Activated CD8-positive, alpha-beta T cell treated with anti-CD3 and anti-CD28 coated beads for 36 hours (primary cell): ENCODE measurements around the gene HOXA5. TPM values are rescaled to one million over a fixed set of nuclear protein-coding genes. Genes with fewer than 3 reads are reported as not detected.

Experiments
- ATAC-seq: fragments of 200-7000 bp; cut with Tn5 transposase; one replicate; pipeline ENCODE4 v1.10.0; 2021; ENCODE audit warnings: mild to moderate bottlenecking, moderate library complexity
- CTCF ChIA-PET: fragments of 350-600 bp; sonication (Branson Sonifier 250); formaldehyde crosslinking; loops from one replicate; lab custom pipeline; 2021; ENCODE audit warnings: antibody characterized with exemption; lab: Charles Lee
- POLR2A ChIA-PET: fragments of 350-600 bp; sonication (Branson Sonifier 250); formaldehyde crosslinking; loops from one replicate; lab custom pipeline; 2021; ENCODE audit warnings: antibody characterized with exemption; lab: Charles Lee
- DNase-seq: peaks from one replicate; pipeline ENCODE4 v3.0.0-alpha.2; 2020
- H3K27ac Mint-ChIP-seq: one replicate; pipeline ENCODE4 v1.8.0; 2021; ENCODE audit warnings: mild to moderate bottlenecking, mixed read lengths
- H3K27me3 Mint-ChIP-seq: one replicate; pipeline ENCODE4 v1.8.0; 2021; ENCODE audit warnings: mixed read lengths
- H3K36me3 Mint-ChIP-seq: one replicate; pipeline ENCODE4 v1.8.0; 2021; ENCODE audit warnings: low read depth, mixed read lengths
- H3K4me1 Mint-ChIP-seq: one replicate; pipeline ENCODE4 v1.8.0; 2021; ENCODE audit warnings: low read depth, mixed read lengths
- H3K4me3 Mint-ChIP-seq: one replicate; pipeline ENCODE4 v1.8.0; 2021; ENCODE audit warnings: mild to moderate bottlenecking, moderate library complexity, mixed read lengths
- H3K9me3 Mint-ChIP-seq: one replicate; pipeline ENCODE4 v1.8.0; 2021; ENCODE audit warnings: mixed read lengths
- intact Hi-C: fragments of 100-400 bp; cut with micrococcal nuclease; formaldehyde crosslinking; loops from one replicate; pipeline ENCODE4 v1.10.0; 2022
- total RNA-seq, 2 experiments: library from RNA; stranded (reverse); gene quantifications; one replicate each; pipeline ENCODE4 v1.2.3, GENCODE V29; 2021
- TF ChIP-seq, protein P1 (sequence below): fragments of 200-600 bp; IDR thresholded peaks from one replicate; pipeline ENCODE4 v1.8.0; 2022; ENCODE audit warnings: antibody characterized with exemption, mild to moderate bottlenecking

The HOXA5 gene
- total RNA-seq, 2 experiments from 2014 or later: not detected

- POLR2A ChIA-PET: interaction anchor here (1.0 kb wide), 1 partner anchor 38 kb away, joined by 3 read pairs; no protein-coding TSS in a partner anchor
- no peak for DNase-seq
- CTCF ChIA-PET: interaction anchor here (0.6 to 6.2 kb wide), 15 partner anchors 8 to 1287 kb away, joined by 3 to 63 read pairs (median 4); no protein-coding TSS in a partner anchor
- Mint-ChIP-seq H3K27me3 (peaks cover 76% of the 10 kb centered on the region), H3K4me3 (no peak overlapping the region), H3K4me1 (peaks cover 20% of the 10 kb centered on the region), H3K36me3 (no peaks in the 10 kb centered on the region), H3K27ac (no peak overlapping the region), H3K9me3 (no peaks in the 10 kb centered on the region)
- TF ChIP-seq, protein P1, sequence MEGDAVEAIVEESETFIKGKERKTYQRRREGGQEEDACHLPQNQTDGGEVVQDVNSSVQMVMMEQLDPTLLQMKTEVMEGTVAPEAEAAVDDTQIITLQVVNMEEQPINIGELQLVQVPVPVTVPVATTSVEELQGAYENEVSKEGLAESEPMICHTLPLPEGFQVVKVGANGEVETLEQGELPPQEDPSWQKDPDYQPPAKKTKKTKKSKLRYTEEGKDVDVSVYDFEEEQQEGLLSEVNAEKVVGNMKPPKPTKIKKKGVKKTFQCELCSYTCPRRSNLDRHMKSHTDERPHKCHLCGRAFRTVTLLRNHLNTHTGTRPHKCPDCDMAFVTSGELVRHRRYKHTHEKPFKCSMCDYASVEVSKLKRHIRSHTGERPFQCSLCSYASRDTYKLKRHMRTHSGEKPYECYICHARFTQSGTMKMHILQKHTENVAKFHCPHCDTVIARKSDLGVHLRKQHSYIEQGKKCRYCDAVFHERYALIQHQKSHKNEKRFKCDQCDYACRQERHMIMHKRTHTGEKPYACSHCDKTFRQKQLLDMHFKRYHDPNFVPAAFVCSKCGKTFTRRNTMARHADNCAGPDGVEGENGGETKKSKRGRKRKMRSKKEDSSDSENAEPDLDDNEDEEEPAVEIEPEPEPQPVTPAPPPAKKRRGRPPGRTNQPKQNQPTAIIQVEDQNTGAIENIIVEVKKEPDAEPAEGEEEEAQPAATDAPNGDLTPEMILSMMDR: no peak
- no peak for ATAC-seq
- intact Hi-C loops: no loop called here
Observed at GRCh38 chr7:27148756-27149641, 5.5 kb upstream of the HOXA5 start.

DNA sequence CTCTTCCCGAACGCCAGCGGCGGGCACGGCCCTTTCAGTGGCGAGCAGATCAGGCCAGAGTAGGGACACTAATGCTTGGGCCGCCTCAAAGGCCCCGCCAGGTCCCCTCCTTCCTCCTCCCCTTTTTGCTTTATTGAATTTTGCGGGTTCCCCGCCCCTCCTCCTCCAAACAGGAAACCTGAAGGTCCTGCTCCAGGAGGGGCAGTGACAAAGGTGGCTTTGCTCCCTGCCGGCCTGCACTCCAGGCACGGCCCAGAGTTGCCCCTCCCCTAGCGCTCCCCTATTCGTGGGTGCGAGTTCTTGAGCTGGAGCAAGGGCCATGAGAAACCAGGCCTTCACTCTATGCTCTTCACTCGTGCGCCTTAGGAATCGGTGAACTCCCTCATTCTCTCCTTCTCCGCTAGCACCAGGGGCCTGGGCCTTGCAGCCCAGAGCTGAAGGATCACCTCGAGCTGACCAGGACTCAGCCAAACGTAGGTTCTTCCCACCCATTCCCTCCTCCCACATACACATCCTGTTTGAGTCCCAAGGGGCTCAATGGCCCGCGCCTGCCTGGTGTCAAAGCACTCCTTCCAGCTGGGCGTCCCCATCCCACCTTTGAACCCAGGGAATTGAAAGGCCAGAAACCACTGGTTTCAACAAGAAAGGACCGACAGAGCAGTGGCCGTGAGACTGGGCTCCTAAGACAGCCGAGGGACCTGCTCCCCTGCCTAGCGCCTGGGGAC lies 4.7 kb upstream of the HOXA5 start:
- Mint-ChIP-seq H3K4me1 (peaks cover 20% of the 10 kb centered on the region), H3K27me3 (peaks cover 68% of the 10 kb centered on the region), H3K27ac (no peak overlapping the region), H3K36me3 (no peaks in the 10 kb centered on the region), H3K9me3 (no peaks in the 10 kb centered on the region), H3K4me3 (peak overlapping the region; percentile 47)
- TF ChIP-seq, protein P1: no peak
- no peak for DNase-seq
- POLR2A ChIA-PET: interaction anchor here (1.0 kb wide), 1 partner anchor 37 kb away, joined by 3 read pairs; no protein-coding TSS in a partner anchor
- intact Hi-C loops: no loop called here
- CTCF ChIA-PET: interaction anchor here (0.6 to 6.2 kb wide), 5 partner anchors 11 to 1287 kb away, joined by 3 to 63 read pairs (median 3); no protein-coding TSS in a partner anchor
- ATAC-seq: no peak

DNA sequence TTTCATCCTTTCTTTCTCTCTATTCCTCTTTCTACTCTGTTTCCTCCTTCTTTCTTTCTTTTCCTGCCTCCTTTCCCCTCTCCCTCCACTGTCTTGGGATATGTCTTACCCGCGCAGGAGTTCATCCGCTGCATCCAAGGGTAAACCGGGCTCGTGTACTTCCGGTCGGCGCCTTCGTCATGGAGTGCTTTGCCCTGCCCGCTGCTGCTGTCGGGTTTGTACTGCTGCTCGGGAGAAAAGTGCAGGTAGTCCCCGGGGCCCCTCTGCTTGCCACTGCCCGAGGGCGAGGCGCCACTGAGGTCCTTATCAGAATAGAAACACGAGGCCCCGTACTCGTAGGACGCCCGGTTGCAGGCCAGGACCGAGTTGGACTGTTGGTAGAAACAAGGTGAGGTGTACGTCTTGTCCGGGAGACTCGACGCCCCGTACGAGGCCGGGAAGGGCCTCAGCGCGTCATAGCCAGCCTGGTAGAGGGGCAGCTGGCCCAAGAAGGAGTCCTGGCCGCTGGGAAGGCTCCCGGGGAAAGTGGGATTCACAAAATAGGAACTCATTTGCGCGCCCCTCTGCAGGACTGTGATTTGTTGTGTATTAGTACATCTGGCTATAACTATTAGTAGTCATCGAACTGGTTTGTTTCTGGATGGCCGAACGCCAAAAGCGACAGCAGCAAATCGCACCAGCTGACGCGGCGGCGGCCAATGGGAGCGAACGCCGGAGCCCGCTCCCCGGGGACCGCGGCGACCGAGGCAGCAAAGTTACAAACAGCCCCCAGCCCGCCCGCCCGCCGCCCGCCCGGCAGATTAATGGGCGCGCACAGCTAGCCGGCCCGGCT lies 3.9 kb upstream of the HOXA5 start, which contains the start of gene HOXA6:
TSS of gene HOXA6 (minus strand) at position 576 of the 832 bp plus-strand sequence. CDS start at position 551, 25 bp downstream.
- H3K27ac Mint-ChIP-seq: no peak within 1 kb of the TSS
- ATAC-seq: no peak
- POLR2A ChIA-PET: no interaction called here
- no peaks in the 10 kb centered on the region for H3K36me3 Mint-ChIP-seq
- peak within 1 kb of the TSS; percentile 47 for H3K4me3 Mint-ChIP-seq
- CTCF ChIA-PET: interaction anchor here (0.7 to 1.7 kb wide), 3 partner anchors 14 to 49 kb away, joined by 3 to 5 read pairs (median 3); no protein-coding TSS in a partner anchor
- intact Hi-C loops: no loop called here
- TF ChIP-seq, protein P1: no peak
- peaks cover 20% of the 10 kb centered on the region for H3K4me1 Mint-ChIP-seq
- H3K9me3 Mint-ChIP-seq: no peaks in the 10 kb centered on the region
- no peak for DNase-seq
- peaks cover 65% of the 10 kb centered on the region for H3K27me3 Mint-ChIP-seq

DNA sequence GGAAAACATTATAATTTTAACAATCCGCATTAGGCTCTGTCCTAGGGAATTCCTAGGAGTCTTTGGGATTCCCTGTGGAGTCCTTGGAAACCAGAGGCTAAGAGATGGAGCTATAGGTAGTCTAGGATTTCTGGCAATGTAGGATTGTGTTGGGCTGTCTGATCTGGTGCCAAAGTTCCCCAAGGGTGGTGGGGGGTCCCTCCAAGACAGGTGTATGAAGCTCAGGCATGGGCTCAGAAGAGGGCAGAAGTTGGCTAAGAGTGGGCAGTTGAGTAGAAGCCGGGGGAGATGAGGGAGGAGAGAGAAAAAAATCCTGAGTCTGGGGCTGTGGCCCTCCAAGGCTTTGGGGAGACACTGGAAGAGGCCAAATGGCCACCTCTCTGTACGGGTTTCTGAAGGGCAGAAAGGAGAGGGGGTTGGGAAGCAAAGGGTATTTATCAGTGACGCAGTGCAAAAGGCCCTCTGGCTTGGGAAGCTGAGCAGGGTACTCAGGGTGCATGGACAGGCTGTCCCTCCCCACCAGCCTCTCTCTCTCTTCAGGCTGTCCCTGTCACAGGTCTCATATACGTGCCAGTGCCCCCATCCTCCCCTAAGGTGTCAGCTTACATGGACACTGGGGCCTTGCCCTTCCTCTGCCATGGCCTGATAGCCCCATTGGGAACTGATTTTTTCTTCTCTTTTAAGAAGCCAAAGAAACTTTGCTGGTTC lies 3.2 kb upstream of the HOXA5 start:
- no peak overlapping the region for H3K4me3 Mint-ChIP-seq
- ChIA-PET POLR2A (no interaction called here), CTCF (interaction anchor here (1.7 kb wide), 1 partner anchor 14 kb away, joined by 5 read pairs; no protein-coding TSS in a partner anchor)
- H3K4me1 Mint-ChIP-seq: peaks cover 16% of the 10 kb centered on the region
- intact Hi-C loops: no loop called here
- no peaks in the 10 kb centered on the region for H3K9me3 Mint-ChIP-seq
- ATAC-seq (no peak), DNase-seq (no peak)
- peaks cover 59% of the 10 kb centered on the region for H3K27me3 Mint-ChIP-seq
- H3K27ac Mint-ChIP-seq: no peak overlapping the region
- TF ChIP-seq, protein P1: no peak
- no peaks in the 10 kb centered on the region for H3K36me3 Mint-ChIP-seq
